HepG2 (cell line): ENCODE results near the gene HIGD1A.

Source experiments
- BRCA1 ChIP-seq: sonication (generic); formaldehyde crosslinking; IDR thresholded peaks from 2 replicates; pipeline ENCODE4 v1.4.0; 2020; ENCODE audit warnings: missing genetic modification reagents
- ETS1 ChIP-seq: sonication (generic); formaldehyde crosslinking; IDR thresholded peaks from 2 replicates; pipeline ENCODE4 v1.4.0; 2020; ENCODE audit warnings: missing genetic modification reagents
- MYNN ChIP-seq: sonication (generic); formaldehyde crosslinking; IDR thresholded peaks from 2 replicates; pipeline ENCODE4 v1.4.0; 2020; ENCODE audit warnings: mild to moderate bottlenecking, low read depth, missing genetic modification reagents
- ZNF121 ChIP-seq: sonication (generic); formaldehyde crosslinking; IDR thresholded peaks from 2 replicates; pipeline ENCODE4 v1.5.0; 2020; ENCODE audit warnings: mild to moderate bottlenecking, missing genetic modification reagents
- ZNF451 ChIP-seq: sonication (generic); formaldehyde crosslinking; IDR thresholded peaks from 2 replicates; pipeline ENCODE4 v1.5.0; 2020; ENCODE audit warnings: mild to moderate bottlenecking, missing genetic modification reagents
- ZNF891 ChIP-seq: sonication (generic); formaldehyde crosslinking; IDR thresholded peaks from 2 replicates; pipeline ENCODE4 v1.5.0; 2020; ENCODE audit warnings: mild to moderate bottlenecking, missing genetic modification reagents

GRCh38 chr3:42745291-42745745 is 59.0 kb downstream of the HIGD1A start:
- TF ChIP-seq MYNN (CRISPR knock-in tag) (no peak), ZNF451 (CRISPR knock-in tag) (no peak), ZNF121 (CRISPR knock-in tag) (no peak), ETS1 (CRISPR knock-in tag) (no peak), BRCA1 (CRISPR knock-in tag) (no peak), ZNF891 (CRISPR knock-in tag) (no peak)
